Activated CD8-positive, alpha-beta memory T cell treated with anti-CD3 and anti-CD28 coated beads, Interleukin-2, amount 10 ng/mL, durations not matched to agents 7 days and 5 days (primary cell): ENCODE measurements around the gene WNK2. TPM values are rescaled to one million over a fixed set of nuclear protein-coding genes. Genes with fewer than 3 reads are reported as not detected.

ENCODE experiments used
- ATAC-seq: fragments of 150-1000 bp; cut with Tn5 transposase; one replicate; pipeline ENCODE4 v1.10.0; 2021; ENCODE audit warnings: moderate library complexity
- CTCF ChIA-PET: fragments of 350-600 bp; sonication (Branson Sonifier 250); formaldehyde crosslinking; loops from one replicate; lab custom pipeline; 2021; ENCODE audit warnings: antibody characterized with exemption; lab: Charles Lee
- DNase-seq: peaks from one replicate; pipeline ENCODE4 v3.0.0-alpha.2; 2020
- H3K27ac Mint-ChIP-seq: one replicate; pipeline ENCODE4 v1.8.0; 2021; ENCODE audit warnings: mild to moderate bottlenecking, mixed read lengths
- H3K27me3 Mint-ChIP-seq: one replicate; pipeline ENCODE4 v1.8.0; 2021; ENCODE audit warnings: mixed read lengths
- H3K36me3 Mint-ChIP-seq: one replicate; pipeline ENCODE4 v1.8.0; 2021; ENCODE audit warnings: mild to moderate bottlenecking, mixed read lengths
- H3K4me1 Mint-ChIP-seq: one replicate; pipeline ENCODE4 v1.8.0; 2021; ENCODE audit warnings: mixed read lengths
- H3K4me3 Mint-ChIP-seq: one replicate; pipeline ENCODE4 v1.8.0; 2021; ENCODE audit warnings: mild to moderate bottlenecking, moderate library complexity, mixed read lengths
- H3K9me3 Mint-ChIP-seq: one replicate; pipeline ENCODE4 v1.8.0; 2022; ENCODE audit warnings: low read depth, mixed read lengths
- total RNA-seq, 2 experiments: library from RNA; stranded (reverse); gene quantifications; one replicate each; pipeline ENCODE4 v1.2.3, GENCODE V29; 2021

The WNK2 gene
- total RNA-seq, 2 experiments from 2014 or later: not detected

DNA sequence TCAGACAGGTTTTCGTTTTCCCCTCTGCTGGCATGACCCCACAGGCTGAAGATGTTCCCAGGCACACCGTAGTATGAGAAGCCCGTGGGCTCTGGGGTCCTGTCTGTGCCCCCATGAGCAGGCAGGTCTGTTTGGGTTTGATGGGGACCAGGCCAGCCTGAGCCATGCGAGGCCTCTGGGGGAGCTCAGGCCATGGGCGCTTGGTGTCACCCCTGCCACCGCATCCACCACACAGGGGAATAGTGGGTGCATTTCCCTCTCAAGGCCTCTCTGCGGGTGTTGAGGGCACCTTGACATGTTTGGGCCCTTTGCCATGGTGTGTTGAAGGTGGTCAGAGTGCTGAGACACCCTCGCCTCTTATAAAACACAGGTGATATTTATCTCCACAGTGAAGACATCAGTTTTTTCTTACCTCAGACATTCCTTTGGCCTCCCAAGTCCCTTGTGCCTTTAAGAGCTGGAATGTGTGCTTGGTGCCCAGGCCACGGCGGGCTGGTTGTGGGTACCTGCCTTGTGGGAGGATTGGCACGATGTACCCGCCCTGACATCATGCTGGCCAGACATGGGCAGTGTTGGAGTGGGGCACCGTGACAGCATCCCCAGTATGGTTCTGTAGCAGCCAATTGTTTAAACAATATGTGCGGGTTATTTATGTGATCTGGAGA is 68.3 kb downstream of the WNK2 start:
- Mint-ChIP-seq H3K27me3 (peaks cover 7% of the 10 kb centered on the region), H3K36me3 (no peaks in the 10 kb centered on the region), H3K4me1 (no peaks in the 10 kb centered on the region), H3K27ac (no peak overlapping the region), H3K9me3 (no peaks in the 10 kb centered on the region), H3K4me3 (no peak overlapping the region)
- DNase-seq (no peak), ATAC-seq (no peak)
- CTCF ChIA-PET: no interaction called here

- ATAC-seq (no peak), DNase-seq (no peak)
- H3K4me1 Mint-ChIP-seq: no peaks in the 10 kb centered on the region
- H3K36me3 Mint-ChIP-seq: no peaks in the 10 kb centered on the region
- H3K4me3 Mint-ChIP-seq: no peak overlapping the region
- H3K9me3 Mint-ChIP-seq: no peaks in the 10 kb centered on the region
- H3K27me3 Mint-ChIP-seq: peaks cover 7% of the 10 kb centered on the region
- H3K27ac Mint-ChIP-seq: no peak overlapping the region
- CTCF ChIA-PET: no interaction called here
These were observed 69.0 kb downstream of the WNK2 start for GRCh38 chr9:93252781-93253530.

GRCh38 chr9:93253633-93254032 is 69.7 kb downstream of the WNK2 start:
- no peak overlapping the region for H3K4me3 Mint-ChIP-seq
- DNase-seq (no peak), ATAC-seq (no peak)
- H3K36me3 Mint-ChIP-seq: no peaks in the 10 kb centered on the region
- H3K27me3 Mint-ChIP-seq: peaks cover 7% of the 10 kb centered on the region
- H3K9me3 Mint-ChIP-seq: no peaks in the 10 kb centered on the region
- H3K27ac Mint-ChIP-seq: no peak overlapping the region
- H3K4me1 Mint-ChIP-seq: no peaks in the 10 kb centered on the region
- CTCF ChIA-PET: no interaction called here

DNA sequence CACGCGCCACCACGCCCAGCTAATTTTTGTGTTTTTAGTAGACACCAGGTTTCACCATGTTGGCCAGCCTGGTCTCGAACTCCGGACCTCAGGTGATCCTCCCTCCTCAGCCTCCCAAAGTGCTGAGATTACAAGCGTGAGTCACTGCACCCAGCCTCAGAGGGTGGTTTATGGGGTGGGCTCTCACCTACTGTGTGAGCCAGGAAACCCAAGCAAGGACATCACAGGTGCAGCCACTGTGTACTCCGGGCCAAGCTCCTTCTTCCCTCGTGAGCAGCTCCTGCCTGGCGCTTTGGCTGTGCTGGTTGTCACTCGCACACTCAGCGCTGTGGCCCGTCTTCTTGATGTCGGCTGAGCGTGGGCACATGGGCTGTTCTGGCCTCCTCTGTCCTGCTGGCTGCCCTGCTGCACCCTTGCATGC is 70.1 kb downstream of the WNK2 start:
- DNase-seq: no peak
- H3K9me3 Mint-ChIP-seq: no peaks in the 10 kb centered on the region
- no peak overlapping the region for H3K27ac Mint-ChIP-seq
- H3K27me3 Mint-ChIP-seq: peaks cover 4% of the 10 kb centered on the region
- no peak overlapping the region for H3K4me3 Mint-ChIP-seq
- no peaks in the 10 kb centered on the region for H3K4me1 Mint-ChIP-seq
- H3K36me3 Mint-ChIP-seq: no peaks in the 10 kb centered on the region
- no peak for ATAC-seq
- CTCF ChIA-PET: no interaction called here

DNA sequence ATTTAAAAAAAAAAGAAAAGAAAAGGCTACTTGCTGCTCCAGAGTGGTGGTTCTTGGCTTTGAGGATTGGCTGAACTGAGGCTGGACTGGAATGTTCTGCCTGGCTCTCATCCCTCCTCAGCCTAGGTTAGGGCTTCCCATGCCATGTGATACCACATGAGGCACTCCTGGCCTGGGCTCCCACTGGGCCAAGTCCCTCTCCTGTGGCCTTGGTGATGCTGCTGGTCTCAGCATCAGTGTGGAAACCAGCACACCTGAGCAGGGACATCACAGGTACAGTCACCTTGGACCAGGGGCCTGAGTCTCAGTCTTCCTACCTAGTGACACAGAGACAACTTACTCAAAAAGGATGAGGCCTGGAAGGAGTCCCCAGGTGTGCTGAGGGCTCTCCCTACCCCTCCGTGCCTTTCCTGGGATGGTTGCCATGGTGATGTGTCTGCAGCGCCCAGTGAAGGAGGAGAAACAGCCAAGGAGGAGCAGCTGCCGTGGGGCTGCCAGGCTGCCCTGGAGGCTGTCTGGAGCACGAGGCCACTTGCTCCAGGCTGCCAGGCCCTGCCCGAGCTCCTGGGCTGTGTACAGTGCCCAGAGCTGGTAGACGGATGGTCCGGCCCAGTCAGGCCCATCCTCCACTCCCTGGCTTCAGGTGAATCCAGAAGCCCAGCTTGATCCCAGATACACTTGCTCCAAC is 71.0 kb downstream of the WNK2 start:
- Mint-ChIP-seq H3K4me1 (no peaks in the 10 kb centered on the region), H3K36me3 (no peaks in the 10 kb centered on the region), H3K9me3 (no peaks in the 10 kb centered on the region), H3K27ac (no peak overlapping the region), H3K27me3 (peaks cover 2% of the 10 kb centered on the region), H3K4me3 (no peak overlapping the region)
- ATAC-seq: no peak
- no peak for DNase-seq
- CTCF ChIA-PET: no interaction called here

- H3K27ac Mint-ChIP-seq: no peak overlapping the region
- H3K36me3 Mint-ChIP-seq: no peaks in the 10 kb centered on the region
- H3K4me3 Mint-ChIP-seq: no peak overlapping the region
- CTCF ChIA-PET: no interaction called here
- H3K9me3 Mint-ChIP-seq: no peaks in the 10 kb centered on the region
- DNase-seq: no peak
- H3K4me1 Mint-ChIP-seq: no peaks in the 10 kb centered on the region
- H3K27me3 Mint-ChIP-seq: peaks cover 2% of the 10 kb centered on the region
- ATAC-seq: no peak
These were observed 71.5 kb downstream of the WNK2 start for GRCh38 chr9:93255494-93255867.

GRCh38 chr9:93255994-93256877 is 72.3 kb downstream of the WNK2 start:
- CTCF ChIA-PET: no interaction called here
- Mint-ChIP-seq H3K27me3 (peaks cover 2% of the 10 kb centered on the region), H3K4me1 (no peaks in the 10 kb centered on the region), H3K4me3 (no peak overlapping the region), H3K9me3 (no peaks in the 10 kb centered on the region), H3K27ac (no peak overlapping the region), H3K36me3 (no peaks in the 10 kb centered on the region)
- no peak for DNase-seq
- ATAC-seq: no peak

GRCh38 chr9:93256878-93257807 is 73.2 kb downstream of the WNK2 start:
- DNase-seq (peak; percentile 22), ATAC-seq (no peak)
- H3K27me3 Mint-ChIP-seq: peaks cover 2% of the 10 kb centered on the region
- H3K27ac Mint-ChIP-seq: no peak overlapping the region
- no peak overlapping the region for H3K4me3 Mint-ChIP-seq
- H3K36me3 Mint-ChIP-seq: no peaks in the 10 kb centered on the region
- H3K4me1 Mint-ChIP-seq: no peaks in the 10 kb centered on the region
- CTCF ChIA-PET: no interaction called here
- H3K9me3 Mint-ChIP-seq: no peaks in the 10 kb centered on the region

- CTCF ChIA-PET: no interaction called here
- H3K4me3 Mint-ChIP-seq: no peak overlapping the region
These were observed 73.9 kb downstream of the WNK2 start for GRCh38 chr9:93257808-93258331.

GRCh38 chr9:93258419-93258817 is 74.5 kb downstream of the WNK2 start:
- DNase-seq (peak; percentile 36), ATAC-seq (peak; percentile 6)
- Mint-ChIP-seq H3K9me3 (no peaks in the 10 kb centered on the region), H3K4me3 (no peak overlapping the region), H3K27ac (no peak overlapping the region), H3K4me1 (no peaks in the 10 kb centered on the region), H3K27me3 (peaks cover 2% of the 10 kb centered on the region), H3K36me3 (no peaks in the 10 kb centered on the region)
- CTCF ChIA-PET: no interaction called here

More at GRCh38 chr9:93257808-93258331, 73.9 kb downstream of the WNK2 start:
- ATAC-seq: no peak
- H3K27ac Mint-ChIP-seq: no peak overlapping the region
- no peaks in the 10 kb centered on the region for H3K9me3 Mint-ChIP-seq
- H3K4me1 Mint-ChIP-seq: no peaks in the 10 kb centered on the region
- H3K27me3 Mint-ChIP-seq: peaks cover 2% of the 10 kb centered on the region
- DNase-seq: peak; percentile 39
- H3K36me3 Mint-ChIP-seq: no peaks in the 10 kb centered on the region

DNA sequence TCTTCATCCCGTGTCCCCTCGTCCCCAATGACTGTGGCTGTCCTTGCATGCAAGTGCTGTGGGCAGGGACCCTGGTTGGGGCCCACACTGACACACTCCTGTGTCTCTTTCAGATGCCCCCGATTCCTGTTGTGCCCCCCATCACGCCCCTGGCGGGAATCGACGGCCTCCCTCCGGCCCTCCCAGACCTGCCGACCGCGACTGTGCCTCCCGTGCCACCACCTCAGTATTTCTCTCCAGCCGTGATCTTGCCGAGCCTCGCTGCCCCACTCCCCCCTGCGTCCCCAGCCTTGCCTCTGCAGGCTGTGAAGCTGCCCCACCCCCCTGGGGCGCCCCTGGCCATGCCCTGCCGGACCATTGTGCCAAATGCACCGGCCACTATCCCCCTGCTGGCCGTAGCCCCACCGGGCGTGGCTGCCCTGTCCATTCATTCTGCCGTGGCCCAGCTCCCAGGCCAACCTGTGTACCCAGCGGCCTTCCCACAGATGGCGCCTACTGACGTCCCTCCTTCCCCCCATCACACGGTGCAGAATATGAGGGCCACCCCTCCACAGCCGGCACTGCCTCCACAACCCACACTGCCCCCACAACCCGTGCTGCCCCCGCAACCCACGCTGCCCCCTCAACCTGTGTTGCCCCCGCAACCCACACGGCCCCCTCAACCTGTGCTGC is 75.0 kb downstream of the WNK2 start:
- peak; percentile 34 for DNase-seq
- CTCF ChIA-PET: no interaction called here

More for the DNA sequence above, 75.0 kb downstream of the WNK2 start:
- H3K27ac Mint-ChIP-seq: no peak overlapping the region
- no peak for ATAC-seq
- no peaks in the 10 kb centered on the region for H3K9me3 Mint-ChIP-seq
- no peaks in the 10 kb centered on the region for H3K36me3 Mint-ChIP-seq
- H3K4me3 Mint-ChIP-seq: no peak overlapping the region
- H3K27me3 Mint-ChIP-seq: peaks cover 2% of the 10 kb centered on the region
- no peaks in the 10 kb centered on the region for H3K4me1 Mint-ChIP-seq
